H9 (cell line): ENCODE measurements around the gene BICRAL. TPM values are rescaled to one million over a fixed set of nuclear protein-coding genes. Genes with fewer than 3 reads are reported as not detected.

Experiments
- DNase-seq: peaks from one replicate; pipeline ENCODE4 v3.0.0-alpha.2; 2017
- H2AFZ ChIP-seq: one replicate; pipeline ENCODE4 v1.6.1; 2013; ENCODE audit warnings: mild to moderate bottlenecking, low read length, control low read depth, moderate library complexity
- H2AK5ac ChIP-seq: 2 replicates; pipeline ENCODE4 v1.6.1; 2013; ENCODE audit warnings: low read length, control low read depth, mixed read lengths; ENCODE audit not compliant: insufficient read length
- H2BK120ac ChIP-seq: one replicate; pipeline ENCODE4 v1.6.1; 2013; ENCODE audit warnings: low read depth, mild to moderate bottlenecking, low read length, control low read depth, inconsistent platforms; ENCODE audit not compliant: poor library complexity, severe bottlenecking
- H2BK12ac ChIP-seq: 2 replicates; pipeline ENCODE4 v1.6.1; 2013; ENCODE audit warnings: low read length, control low read depth, mixed read lengths, low read depth; ENCODE audit not compliant: insufficient read length
- H2BK15ac ChIP-seq: 2 replicates; pipeline ENCODE4 v1.6.1; 2013; ENCODE audit warnings: low read depth, low read length, control low read depth
- H2BK20ac ChIP-seq: one replicate; pipeline ENCODE4 v1.6.1; 2013; ENCODE audit warnings: low read depth, mild to moderate bottlenecking, low read length, control low read depth, inconsistent platforms; ENCODE audit not compliant: poor library complexity, severe bottlenecking
- H2BK5ac ChIP-seq: 2 replicates; pipeline ENCODE4 v1.6.1; 2013; ENCODE audit warnings: low read length, control low read depth, mixed read lengths; ENCODE audit not compliant: insufficient read length
- H3K14ac ChIP-seq: 2 replicates; pipeline ENCODE4 v1.6.1; 2013; ENCODE audit warnings: low read length, control low read depth; ENCODE audit not compliant: insufficient read depth
- H3K18ac ChIP-seq: 2 replicates; pipeline ENCODE4 v1.6.1; 2013; ENCODE audit warnings: low read depth, mild to moderate bottlenecking, mixed read lengths, low read length, control low read depth; ENCODE audit not compliant: insufficient read length
- H3K23ac ChIP-seq: 2 replicates; pipeline ENCODE4 v1.6.1; 2013; ENCODE audit warnings: low read length, control low read depth, mixed read lengths, low read depth; ENCODE audit not compliant: insufficient read length
- H3K23me2 ChIP-seq: 2 replicates; pipeline ENCODE4 v1.6.1; 2013; ENCODE audit warnings: low read depth, mild to moderate bottlenecking, mixed read lengths, low read length, control low read depth; ENCODE audit not compliant: insufficient read length, poor library complexity, severe bottlenecking
- H3K27ac ChIP-seq: 2 replicates; pipeline ENCODE4 v1.5.1; 2013; ENCODE audit warnings: low read length, control low read depth, mixed read lengths, low read depth; ENCODE audit not compliant: insufficient read length
- H3K27me3 ChIP-seq: 2 replicates; pipeline ENCODE4 v1.6.1; 2013; ENCODE audit warnings: low read length, control low read depth, inconsistent platforms; ENCODE audit not compliant: insufficient read depth
- H3K4ac ChIP-seq: 2 replicates; pipeline ENCODE4 v1.6.1; 2013; ENCODE audit warnings: low read depth, mild to moderate bottlenecking, control low read depth, inconsistent platforms, low read length, moderate library complexity
- H3K4me1 ChIP-seq: 2 replicates; pipeline ENCODE4 v1.6.1; 2013; ENCODE audit warnings: low read length, control low read depth, inconsistent platforms; ENCODE audit not compliant: insufficient read depth
- H3K4me2 ChIP-seq: 2 replicates; pipeline ENCODE4 v1.6.1; 2013; ENCODE audit warnings: low read length, control low read depth, mixed read lengths; ENCODE audit not compliant: insufficient read length, insufficient read depth
- H3K56ac ChIP-seq: 2 replicates; pipeline ENCODE4 v1.6.1; 2013; ENCODE audit warnings: low read depth, mild to moderate bottlenecking, mixed read lengths, low read length, control low read depth; ENCODE audit not compliant: insufficient read length
- H3K79me1 ChIP-seq: 2 replicates; pipeline ENCODE4 v1.6.1; 2013; ENCODE audit warnings: low read depth, mild to moderate bottlenecking, moderate library complexity, low read length, control low read depth, inconsistent platforms; ENCODE audit not compliant: insufficient read depth, poor library complexity, severe bottlenecking
- H3K79me2 ChIP-seq: 2 replicates; pipeline ENCODE4 v1.6.1; 2013; ENCODE audit warnings: low read length, control low read depth, inconsistent platforms; ENCODE audit not compliant: insufficient read depth
- H3K9ac ChIP-seq: 2 replicates; pipeline ENCODE4 v1.6.1; 2013; ENCODE audit warnings: low read length, control low read depth, mixed read lengths; ENCODE audit not compliant: insufficient read length; ENCODE audit errors: extremely low read depth
- H3K9me3 ChIP-seq: one replicate; pipeline ENCODE4 v1.6.1; 2013; ENCODE audit warnings: low read depth, low read length, inconsistent platforms; ENCODE audit not compliant: control insufficient read depth
- H3T11ph ChIP-seq: one replicate; pipeline ENCODE4 v1.6.1; 2013; ENCODE audit warnings: mild to moderate bottlenecking, low read length, control low read depth, inconsistent platforms
- H4K20me1 ChIP-seq: one replicate; pipeline ENCODE4 v1.6.1; 2013; ENCODE audit not compliant: control insufficient read depth, insufficient read length, insufficient read depth
- H4K5ac ChIP-seq: 2 replicates; pipeline ENCODE4 v1.6.1; 2013; ENCODE audit warnings: low read depth, mild to moderate bottlenecking, mixed read lengths, low read length, control low read depth; ENCODE audit not compliant: insufficient read length
- H4K8ac ChIP-seq: replicated peaks from 2 replicates; pipeline ENCODE4 v1.6.1; 2013; ENCODE audit warnings: low read length, control low read depth, mixed read lengths, low read depth; ENCODE audit not compliant: insufficient read length
- H4K91ac ChIP-seq: 2 replicates; pipeline ENCODE4 v1.6.1; 2013; ENCODE audit warnings: low read depth, mild to moderate bottlenecking, moderate library complexity, mixed read lengths, low read length, control low read depth; ENCODE audit not compliant: insufficient read length
- H3K27ac Mint-ChIP-seq, 3 experiments: 2 replicates in 2 of 3; 3 replicates in 1 of 3; pipeline ENCODE4 v1.8.0; 2020 to 2021; ENCODE audit warnings: mixed read lengths in 3 of 3, mild to moderate bottlenecking in 1 of 3, moderate library complexity in 1 of 3
- H3K27me3 Mint-ChIP-seq: 2 replicates; pipeline ENCODE4 v1.8.0; 2021; ENCODE audit warnings: low read depth, mild to moderate bottlenecking, moderate library complexity, mixed read lengths
- H3K36me3 Mint-ChIP-seq, 3 experiments: 2 replicates in 2 of 3; 3 replicates in 1 of 3; pipeline ENCODE4 v1.8.0; 2020 to 2021; ENCODE audit warnings: low read depth in 3 of 3, mixed read lengths in 3 of 3; ENCODE audit not compliant: insufficient read depth in 1 of 3
- H3K4me1 Mint-ChIP-seq, 2 experiments: 2 replicates each; pipeline ENCODE4 v1.8.0; 2020; ENCODE audit warnings: mixed read lengths in 2 of 2
- H3K4me3 Mint-ChIP-seq, 2 experiments: 2 replicates in 1 of 2; 3 replicates in 1 of 2; pipeline ENCODE4 v1.8.0; 2020 to 2021; ENCODE audit warnings: mild to moderate bottlenecking in 2 of 2, mixed read lengths in 2 of 2, moderate library complexity in 1 of 2
- H3K9me3 Mint-ChIP-seq, 2 experiments: 2 replicates in 1 of 2; 3 replicates in 1 of 2; pipeline ENCODE4 v1.8.0; 2020; ENCODE audit warnings: mild to moderate bottlenecking in 2 of 2, mixed read lengths in 2 of 2, moderate library complexity in 1 of 2
- CTCF ChIP-seq: fragments of 200-600 bp; sonication (generic); conservative IDR thresholded peaks from 3 replicates; pipeline ENCODE4 v1.8.0; 2021; ENCODE audit warnings: antibody characterized with exemption, mild to moderate bottlenecking
- WGBS: extraction: QIAGEN DNeasy Blood & Tissue Kit; methylation state at CpG from one replicate; pipeline ENCODE4 v1.1.7; 2013; ENCODE audit warnings: missing lambda C conversion rate, low lambda C conversion rate, mixed read lengths; ENCODE audit not compliant: insufficient read length; ENCODE audit errors: extremely low coverage; 5-methylcytosine and 5-hydroxymethylcytosine counted together
- total RNA-seq: library from RNA; stranded (reverse); gene quantifications from 2 replicates; pipeline ENCODE4 v1.2.1, GENCODE V29; 2021

BICRAL gene
- total RNA-seq, 1 experiment from 2014 or later = 9.8 TPM

GRCh38 chr6:42742116-42742894, 39.5 kb upstream of the BICRAL start:
- no peak overlapping the region for H3K23ac ChIP-seq
- no peak for TF ChIP-seq CTCF
- no peak overlapping the region for H2BK20ac ChIP-seq
- no peaks in the 10 kb centered on the region for H3K4me1 ChIP-seq
- H3K9me3 ChIP-seq = no peaks in the 10 kb centered on the region
- no peak overlapping the region for H2AK5ac ChIP-seq
- H3K79me1 ChIP-seq = peaks cover 8% of the 10 kb centered on the region
- H4K20me1 ChIP-seq = no peaks in the 10 kb centered on the region
- H3K14ac ChIP-seq = no peak overlapping the region
- WGBS = no CpG with 5 or more reads among the region's 5 CpGs
- H3K27me3 Mint-ChIP-seq = peaks cover 5% of the 10 kb centered on the region
- peaks cover 6% of the 10 kb centered on the region; the same call in 1 of the 2 replicates for H3K79me2 ChIP-seq
- H3K23me2 ChIP-seq = peaks cover 20% of the 10 kb centered on the region
- no peak overlapping the region for H3K27ac ChIP-seq
- no peak overlapping the region for H3K4me2 ChIP-seq
- no peak overlapping the region for H4K91ac ChIP-seq
- H2AFZ ChIP-seq = no peak overlapping the region
- H3K4me1 Mint-ChIP-seq = peaks cover 6 to 10% of the 10 kb centered on the region in 2 experiments
- no peak overlapping the region for H2BK15ac ChIP-seq
- no peak overlapping the region for H3K4me3 Mint-ChIP-seq
- H2BK120ac ChIP-seq = no peak overlapping the region
- H3T11ph ChIP-seq = no peak overlapping the region
- no peak overlapping the region for H3K4ac ChIP-seq
- H4K5ac ChIP-seq = no peak overlapping the region
- no peak overlapping the region for H4K8ac ChIP-seq
- H3K56ac ChIP-seq = no peak overlapping the region
- no peak overlapping the region for H3K18ac ChIP-seq
- H3K36me3 Mint-ChIP-seq = peaks cover 2 to 4% (median 4%) of the 10 kb centered on the region in 3 experiments; a peak in 6 of 7 replicates
- no peak overlapping the region for H2BK5ac ChIP-seq
- no peak for DNase-seq
- H3K9me3 Mint-ChIP-seq = no peaks in the 10 kb centered on the region
- H3K27me3 ChIP-seq = no peaks in the 10 kb centered on the region
- H3K9ac ChIP-seq = no peak overlapping the region
- no peak overlapping the region for H2BK12ac ChIP-seq
- H3K27ac Mint-ChIP-seq = peak overlapping the region in 1 of 3 experiments; percentile 24; a peak in 1 of 7 replicates
